GM15510 (cell line): ENCODE data around the gene DCAF11.

ENCODE experiments used
- POLR2A ChIP-seq: IDR thresholded peaks from 3 replicates; pipeline ENCODE4 v1.6.1; 2011; ENCODE audit warnings: borderline replicate concordance; ENCODE audit not compliant: insufficient read length; ENCODE audit errors: extremely low read depth

Gene DCAF11

GRCh38 chr14:24119691-24120090, 5.1 kb downstream of the DCAF11 start:
- no peak for TF ChIP-seq POLR2A

DNA sequence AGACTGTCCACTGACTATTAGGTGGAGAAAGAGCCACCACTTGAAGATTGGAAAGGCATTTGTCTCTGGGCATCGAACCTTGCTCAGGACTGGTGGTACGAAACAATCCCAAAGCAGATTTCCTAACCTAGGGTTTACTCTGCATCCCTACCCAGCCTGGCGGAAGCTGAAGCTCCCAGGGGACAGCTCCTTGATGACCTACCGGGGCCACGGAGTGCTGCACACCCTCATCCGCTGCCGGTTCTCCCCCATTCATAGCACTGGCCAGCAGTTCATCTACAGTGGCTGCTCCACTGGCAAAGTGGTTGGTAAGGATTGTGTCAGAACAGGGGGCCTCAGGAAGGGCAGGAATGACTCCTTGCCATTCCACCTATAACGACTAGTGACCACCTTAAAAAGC, 6.6 kb downstream of the DCAF11 start:
- TF ChIP-seq POLR2A = no peak

GRCh38 chr14:24122416-24122815, 7.8 kb downstream of the DCAF11 start:
- no peak for TF ChIP-seq POLR2A

DNA sequence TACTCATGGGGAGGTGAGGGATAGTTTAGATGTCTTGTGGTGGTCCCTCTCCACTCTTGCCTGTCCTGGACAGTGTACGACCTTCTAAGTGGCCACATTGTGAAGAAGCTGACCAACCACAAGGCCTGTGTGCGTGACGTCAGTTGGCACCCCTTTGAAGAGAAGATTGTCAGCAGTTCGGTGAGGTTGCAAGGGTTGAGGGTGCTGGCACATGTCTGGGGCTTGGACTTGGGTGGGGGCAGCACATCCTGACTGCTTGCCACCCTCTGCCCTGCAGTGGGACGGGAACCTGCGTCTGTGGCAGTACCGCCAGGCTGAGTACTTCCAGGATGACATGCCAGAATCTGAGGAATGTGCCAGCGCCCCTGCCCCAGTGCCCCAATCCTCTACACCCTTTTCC, 8.3 kb downstream of the DCAF11 start:
- no peak for TF ChIP-seq POLR2A

DNA sequence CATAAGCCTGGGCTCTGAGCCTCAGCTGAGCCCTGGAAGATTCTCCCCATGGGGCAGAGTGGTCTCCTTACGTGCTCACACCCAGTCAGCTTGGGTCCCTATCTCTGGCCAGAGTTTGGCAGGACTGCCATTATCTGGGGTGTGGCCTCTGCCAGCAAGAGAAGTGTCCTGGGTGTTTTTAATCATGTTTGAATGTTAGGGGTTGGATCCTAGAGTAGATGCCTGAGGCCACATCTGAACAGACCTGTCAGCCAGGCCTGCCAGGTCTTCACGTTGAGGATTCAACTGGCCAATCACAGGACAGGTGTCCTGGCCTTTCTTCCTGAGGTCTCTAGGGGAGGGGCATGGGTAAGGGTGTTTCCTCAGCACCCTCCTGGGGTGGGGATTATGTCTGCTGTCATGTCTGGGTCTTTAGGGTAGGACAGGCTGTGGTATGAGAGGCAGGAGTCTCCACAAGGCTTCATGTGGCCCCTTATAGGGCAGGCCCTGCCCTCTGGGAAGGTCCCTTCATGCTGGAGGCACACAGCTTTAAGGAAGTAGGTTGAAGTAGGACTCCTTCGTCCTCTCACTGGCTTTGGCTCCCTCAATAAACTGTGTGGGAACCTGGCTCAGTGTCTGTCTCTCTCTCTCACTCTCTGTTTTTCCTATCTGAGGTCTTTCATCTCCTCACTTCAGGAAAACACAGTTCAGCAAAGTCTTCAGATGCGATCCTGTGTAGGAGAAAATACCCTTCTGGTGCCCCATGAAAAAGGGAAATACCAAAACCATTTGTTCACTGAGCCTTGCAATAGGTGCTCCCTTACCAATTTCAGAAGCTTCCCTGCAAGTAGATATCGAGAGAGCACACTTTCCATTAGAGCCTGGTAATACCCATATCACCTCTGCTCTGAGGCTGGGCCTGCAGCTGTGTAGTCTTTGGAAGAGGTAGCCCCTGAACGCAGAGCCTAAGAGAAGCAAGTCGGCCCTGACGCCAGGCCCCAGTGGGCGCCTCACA, 9.1 kb downstream of the DCAF11 start:
- TF ChIP-seq POLR2A = no peak

DNA sequence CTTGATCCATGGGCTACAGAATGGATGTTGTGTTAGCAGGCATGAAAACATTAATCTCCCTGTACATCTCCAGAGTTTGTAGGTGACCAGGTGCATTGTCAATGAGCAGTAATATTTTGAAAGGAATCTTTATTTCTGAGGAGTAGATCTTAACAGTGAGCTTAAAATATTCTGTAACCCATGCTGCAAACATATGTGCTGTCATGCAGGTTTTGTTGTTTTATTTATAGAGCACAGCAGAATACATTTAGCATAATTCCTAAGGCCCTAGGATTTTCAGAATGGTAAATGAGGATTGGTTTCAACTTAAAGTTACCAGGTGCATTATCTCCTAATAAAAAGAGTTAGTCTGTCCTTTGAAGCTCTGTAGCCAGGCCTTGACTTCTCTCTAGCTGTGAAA, 12.4 kb downstream of the DCAF11 start:
- no peak for TF ChIP-seq POLR2A

DNA sequence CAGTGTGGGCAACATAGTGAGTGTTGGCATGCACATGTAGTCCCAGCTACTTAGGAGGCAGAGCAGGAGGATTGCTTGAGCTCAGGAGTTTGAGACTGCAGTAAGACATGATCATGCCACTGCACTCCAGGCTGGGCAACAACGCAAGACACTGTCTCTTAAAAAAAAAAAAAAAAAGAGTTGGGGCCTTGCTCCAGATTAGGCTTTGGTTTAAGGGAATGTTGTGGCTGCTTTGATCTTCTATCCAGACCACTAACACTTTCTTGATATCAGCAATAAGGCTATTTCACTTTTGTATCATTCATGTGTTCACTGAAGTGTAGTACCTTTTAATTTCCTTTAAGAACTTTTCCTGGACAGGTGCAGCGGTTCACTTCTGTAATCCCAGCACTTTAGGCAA, 13.1 kb downstream of the DCAF11 start:
- TF ChIP-seq POLR2A = no peak

DNA sequence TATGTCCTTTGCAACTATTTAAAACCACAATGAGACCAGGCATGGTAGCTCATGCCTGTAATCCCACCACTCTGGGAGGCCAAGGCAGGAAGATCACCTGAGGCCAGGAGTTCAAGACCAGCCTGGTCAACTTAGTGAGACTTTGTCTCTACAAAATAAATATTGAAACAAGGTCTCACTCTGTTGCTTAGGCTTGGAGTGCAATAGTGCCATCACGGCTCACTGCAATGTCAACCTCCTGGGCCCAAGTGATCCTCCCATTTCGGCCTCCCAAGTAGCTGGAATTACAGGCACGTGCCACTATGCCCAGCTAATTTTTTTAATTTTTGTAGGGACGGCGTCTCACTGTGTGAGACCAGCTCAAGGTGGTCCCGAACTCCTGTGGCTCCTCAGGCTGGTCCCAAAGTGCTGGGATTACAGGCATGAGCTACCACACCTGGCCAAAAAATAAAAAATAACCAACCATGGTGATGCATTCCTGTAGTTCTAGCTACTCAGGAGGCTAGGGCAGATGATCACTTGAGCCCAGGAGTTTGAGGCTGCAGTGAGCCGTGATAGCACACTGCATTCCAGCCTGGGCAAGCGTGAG, 14.9 kb downstream of the DCAF11 start:
- no peak for TF ChIP-seq POLR2A

DNA sequence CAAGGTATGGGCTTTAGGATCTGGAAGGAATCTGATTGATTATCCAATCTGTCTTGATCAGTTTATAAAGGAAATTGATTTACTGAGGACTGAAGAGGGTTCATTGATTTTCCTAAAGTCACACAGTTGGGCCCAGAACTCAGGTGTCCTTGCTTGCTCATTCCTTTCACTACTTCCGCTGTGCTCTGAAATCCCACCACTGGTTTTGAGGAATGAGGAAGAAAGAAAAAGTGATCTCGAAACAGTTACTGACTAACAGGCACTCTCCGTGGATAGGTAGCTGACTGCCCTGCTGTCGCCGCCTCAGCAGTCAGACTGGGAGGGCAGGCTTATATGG, 15.8 kb downstream of the DCAF11 start, which contains the start of gene FITM1:
Gene FITM1, plus strand, starts transcription at position 280 of the 337 bp plus-strand sequence. CDS start 905 bp downstream, outside the sequence.
- no peak for TF ChIP-seq POLR2A

GRCh38 chr14:24130717-24131548, 16.4 kb downstream of the DCAF11 start:
- TF ChIP-seq POLR2A = no peak

DNA sequence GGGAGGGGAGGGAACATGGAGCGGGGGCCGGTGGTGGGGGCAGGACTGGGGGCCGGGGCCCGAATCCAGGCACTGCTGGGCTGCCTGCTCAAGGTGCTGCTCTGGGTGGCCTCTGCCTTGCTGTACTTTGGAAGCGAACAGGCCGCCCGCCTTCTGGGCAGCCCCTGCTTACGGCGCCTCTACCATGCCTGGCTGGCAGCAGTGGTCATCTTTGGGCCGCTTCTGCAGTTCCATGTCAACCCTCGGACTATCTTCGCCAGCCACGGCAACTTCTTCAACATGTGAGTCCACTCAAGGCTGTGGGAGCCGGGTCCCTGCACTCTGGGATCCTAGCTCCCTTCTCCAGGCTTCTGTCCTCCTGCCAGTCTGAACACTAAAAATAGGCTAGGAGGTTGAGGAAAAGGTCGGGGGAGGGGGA, 17.0 kb downstream of the DCAF11 start:
- TF ChIP-seq POLR2A = no peak

- no peak for TF ChIP-seq POLR2A
Measured at GRCh38 chr14:24132061-24132685, 17.6 kb downstream of the DCAF11 start.

DNA sequence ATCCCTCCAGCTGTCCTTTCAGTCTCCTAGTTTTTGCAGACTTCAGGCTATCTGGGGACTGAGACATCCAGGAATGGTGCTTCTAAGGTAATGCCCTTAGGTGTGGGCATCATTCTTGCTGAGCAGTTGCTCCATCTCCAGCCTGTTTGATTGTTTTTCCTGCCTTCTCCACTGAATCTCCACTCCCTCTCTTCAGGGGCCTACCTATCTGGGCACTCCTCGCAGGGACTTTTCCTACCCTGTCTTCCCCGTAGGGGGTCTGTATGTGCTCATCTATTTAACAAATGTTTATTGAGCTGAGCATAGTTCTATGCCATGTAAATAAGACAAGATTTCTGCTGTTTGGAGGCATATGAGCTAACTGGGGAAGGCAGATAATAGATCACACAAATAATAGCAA, 18.4 kb downstream of the DCAF11 start:
- TF ChIP-seq POLR2A = no peak

GRCh38 chr14:24133735-24134134, 19.2 kb downstream of the DCAF11 start:
- TF ChIP-seq POLR2A = no peak

DNA sequence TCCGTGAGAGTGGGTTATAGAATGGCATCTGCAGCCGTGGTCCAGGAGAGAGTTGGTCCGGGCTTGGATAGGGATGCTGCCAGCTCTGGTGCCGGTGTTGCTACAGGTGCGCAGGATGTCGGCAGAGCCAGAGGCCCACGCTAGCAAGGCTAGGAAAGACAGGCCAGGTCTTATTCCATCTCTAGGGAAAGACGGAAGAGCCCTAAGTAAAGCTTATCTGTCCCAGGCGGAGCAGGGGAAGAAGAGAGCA, 20.9 kb downstream of the DCAF11 start:
- no peak for TF ChIP-seq POLR2A
